Caco-2 (cell line): Measurements from ENCODE around the gene VWA7. TPM values are rescaled to one million over a fixed set of nuclear protein-coding genes. Genes with fewer than 3 reads are reported as not detected.
"Not testable (repeated sequence)": the region's sequence is repeated elsewhere in the genome, so short reads cannot be mapped to it uniquely, and the experiment has no call there.

Experiments used
- BruUV-seq: library from RNA; stranded (reverse); fragments of 400-500 nt; replicated peaks from 2 replicates; lab custom pipeline; 2021; lab: Mats Ljungman, UMichigan
- CTCF ChIA-PET: fragments of 300-600 bp; sonication (Branson Sonifier 250); formaldehyde crosslinking; loops from one replicate; lab custom pipeline; 2022; ENCODE audit warnings: antibody characterized with exemption; lab: Charles Lee
- POLR2A ChIA-PET: fragments of 300-600 bp; sonication (Branson Sonifier 250); formaldehyde crosslinking; loops from one replicate; lab custom pipeline; 2022; ENCODE audit warnings: antibody characterized with exemption; lab: Charles Lee
- DNase-seq, 2 experiments: peaks; one replicate each; pipeline versions ENCODE4 v3.0.0 to v3.0.0-alpha.2; 2020 to 2022
- H3K27me3 ChIP-seq: replicated peaks from 2 replicates; pipeline ENCODE4 v1.6.0; 2011; ENCODE audit warnings: low read length; ENCODE audit not compliant: control insufficient read depth, insufficient read depth
- H3K36me3 ChIP-seq: 2 replicates; pipeline ENCODE4 v1.5.1; 2011; ENCODE audit warnings: low read length; ENCODE audit not compliant: control insufficient read depth, insufficient read depth
- H3K4me1 ChIP-seq: fragments of 250-450 bp; sonication (Bioruptor Pico); 2 replicates; pipeline ENCODE4 v1.5.1; 2020; ENCODE audit warnings: mild to moderate bottlenecking
- H3K4me3 ChIP-seq: 2 replicates; pipeline ENCODE4 v1.5.1; 2011; ENCODE audit warnings: low read depth, mild to moderate bottlenecking, control low read depth, low read length
- H3K9me3 ChIP-seq: fragments of 250-450 bp; sonication (Bioruptor Pico); 2 replicates; pipeline ENCODE4 v1.5.1; 2020; ENCODE audit warnings: mild to moderate bottlenecking, moderate library complexity
- H3K27ac Mint-ChIP-seq: one replicate; pipeline ENCODE4 v1.8.0; 2022; ENCODE audit warnings: mixed read lengths; ENCODE audit not compliant: unreplicated experiment
- H3K27me3 Mint-ChIP-seq: one replicate; pipeline ENCODE4 v1.8.0; 2022; ENCODE audit warnings: mixed read lengths; ENCODE audit not compliant: insufficient read depth, unreplicated experiment
- H3K36me3 Mint-ChIP-seq: one replicate; pipeline ENCODE4 v1.8.0; 2022; ENCODE audit warnings: mild to moderate bottlenecking, mixed read lengths; ENCODE audit not compliant: insufficient read depth, unreplicated experiment
- H3K4me1 Mint-ChIP-seq: one replicate; pipeline ENCODE4 v1.8.0; 2022; ENCODE audit warnings: low read depth, mixed read lengths; ENCODE audit not compliant: unreplicated experiment
- H3K4me3 Mint-ChIP-seq: one replicate; pipeline ENCODE4 v1.8.0; 2022; ENCODE audit warnings: mild to moderate bottlenecking, moderate library complexity, mixed read lengths; ENCODE audit not compliant: unreplicated experiment
- H3K9me3 Mint-ChIP-seq: one replicate; pipeline ENCODE4 v1.8.0; 2022; ENCODE audit warnings: mixed read lengths; ENCODE audit not compliant: unreplicated experiment
- intact Hi-C: fragments of 100-400 bp; cut with micrococcal nuclease; formaldehyde crosslinking; loops from one replicate; pipeline ENCODE4 v1.10.0; 2022; ENCODE audit not compliant: unreplicated experiment
- total RNA-seq: library from RNA; stranded (reverse); gene quantifications from 2 replicates; pipeline ENCODE4 v1.2.3, GENCODE V29; 2022
- TF ChIP-seq, protein P1 (sequence below), 2 experiments: fragments of 200-600 bp in 1 of 2; IDR thresholded peaks; 1 replicate in 1 of 2; 2 replicates in 1 of 2; pipeline versions ENCODE4 v1.5.1 to v1.8.0; 2011 to 2022; ENCODE audit warnings: antibody characterized with exemption in 1 of 2, control low read depth in 1 of 2, inconsistent platforms in 1 of 2, low read depth in 1 of 2, low read length in 1 of 2, mild to moderate bottlenecking in 1 of 2, moderate library complexity in 1 of 2; ENCODE audit not compliant: insufficient read depth in 1 of 2, severe bottlenecking in 1 of 2, unreplicated experiment in 1 of 2

The VWA7 gene
- total RNA-seq, 1 experiment from 2014 or later, result 0.61 TPM

- H3K36me3 Mint-ChIP-seq, result peaks cover 39% of the 10 kb centered on the region
- H3K9me3 Mint-ChIP-seq, result no peaks in the 10 kb centered on the region
- H3K4me1 Mint-ChIP-seq, result peaks cover 10% of the 10 kb centered on the region
- intact Hi-C loops, result loop anchor here (5.0 kb wide), 1 partner anchor 158 kb away; the partner anchor contains the start of genes CSNK2B and LY6G5B
- no peaks in the 10 kb centered on the region for H3K27me3 ChIP-seq
- POLR2A ChIA-PET, result interaction anchor here (1.3 to 3.4 kb wide), 2 partner anchors 11 to 19 kb away, joined by 3 to 79 read pairs; partner anchors contain the start of genes HSPA1A, HSPA1L and LSM2
- no peak overlapping the region for H3K4me3 ChIP-seq
- H3K27me3 Mint-ChIP-seq, result no peaks in the 10 kb centered on the region
- TF ChIP-seq, protein P1, sequence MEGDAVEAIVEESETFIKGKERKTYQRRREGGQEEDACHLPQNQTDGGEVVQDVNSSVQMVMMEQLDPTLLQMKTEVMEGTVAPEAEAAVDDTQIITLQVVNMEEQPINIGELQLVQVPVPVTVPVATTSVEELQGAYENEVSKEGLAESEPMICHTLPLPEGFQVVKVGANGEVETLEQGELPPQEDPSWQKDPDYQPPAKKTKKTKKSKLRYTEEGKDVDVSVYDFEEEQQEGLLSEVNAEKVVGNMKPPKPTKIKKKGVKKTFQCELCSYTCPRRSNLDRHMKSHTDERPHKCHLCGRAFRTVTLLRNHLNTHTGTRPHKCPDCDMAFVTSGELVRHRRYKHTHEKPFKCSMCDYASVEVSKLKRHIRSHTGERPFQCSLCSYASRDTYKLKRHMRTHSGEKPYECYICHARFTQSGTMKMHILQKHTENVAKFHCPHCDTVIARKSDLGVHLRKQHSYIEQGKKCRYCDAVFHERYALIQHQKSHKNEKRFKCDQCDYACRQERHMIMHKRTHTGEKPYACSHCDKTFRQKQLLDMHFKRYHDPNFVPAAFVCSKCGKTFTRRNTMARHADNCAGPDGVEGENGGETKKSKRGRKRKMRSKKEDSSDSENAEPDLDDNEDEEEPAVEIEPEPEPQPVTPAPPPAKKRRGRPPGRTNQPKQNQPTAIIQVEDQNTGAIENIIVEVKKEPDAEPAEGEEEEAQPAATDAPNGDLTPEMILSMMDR (IDR thresholded peaks at IDR 0.05; ENCODE audit: insufficient read depth in 1 of 2, low read depth in 1 of 2, low read length in 1 of 2, severe bottlenecking in 1 of 2, unreplicated experiment in 1 of 2), result no peak
- no peaks in the 10 kb centered on the region for H3K36me3 ChIP-seq
- peak overlapping the region; percentile 96 for H3K4me3 Mint-ChIP-seq
- BruUV-seq, result no TSS peak
- H3K9me3 ChIP-seq, result no peaks in the 10 kb centered on the region
- DNase-seq, result no peak
- H3K4me1 ChIP-seq, result peaks cover 39% of the 10 kb centered on the region
- peak overlapping the region; percentile 92 for H3K27ac Mint-ChIP-seq
- CTCF ChIA-PET, result interaction anchor here (0.8 kb wide), 1 partner anchor 11 kb away, joined by 3 read pairs; no protein-coding TSS in a partner anchor
Measured at GRCh38 chr6:31825553-31825952, 48.4 kb upstream of the VWA7 start.

- H3K4me1 ChIP-seq, result peaks cover 52% of the 10 kb centered on the region
- BruUV-seq, DNase-seq, H3K4me3 ChIP-seq, H3K27me3 ChIP-seq, intact Hi-C loops, H3K9me3 ChIP-seq, POLR2A ChIA-PET, H3K9me3 Mint-ChIP-seq, H3K36me3 ChIP-seq, H3K27me3 Mint-ChIP-seq: not testable (repeated sequence)
- peak overlapping the region; percentile 42 for H3K4me3 Mint-ChIP-seq
- H3K36me3 Mint-ChIP-seq, result peaks cover 36% of the 10 kb centered on the region
- peak overlapping the region; percentile 53 for H3K27ac Mint-ChIP-seq
- H3K4me1 Mint-ChIP-seq, result peaks cover 10% of the 10 kb centered on the region
- CTCF ChIA-PET, result interaction anchor here (0.6 kb wide), 1 partner anchor 15 kb away, joined by 4 read pairs; no protein-coding TSS in a partner anchor
Measured at GRCh38 chr6:31823592-31824196, 46.6 kb upstream of the VWA7 start.

- peaks cover 17% of the 10 kb centered on the region for H3K4me1 Mint-ChIP-seq
- Histone ChIP-seq H3K36me3 (no peaks in the 10 kb centered on the region), H3K9me3 (no peaks in the 10 kb centered on the region), H3K4me3 (peak overlapping the region; percentile 45), H3K27me3 (no peaks in the 10 kb centered on the region), H3K4me1 (peaks cover 63% of the 10 kb centered on the region)
- TSS peak; percentile 56 for BruUV-seq
- POLR2A ChIA-PET, result interaction anchor here (0.6 to 1.7 kb wide), 6 partner anchors 8 to 93 kb away, joined by 3 to 11 read pairs (median 4); partner anchors contain the start of genes DDAH2, LSM2 and NEU1
- peak; percentile 79 to 89 for DNase-seq
- peak overlapping the region; percentile 96 for H3K4me3 Mint-ChIP-seq
- H3K27me3 Mint-ChIP-seq, result no peaks in the 10 kb centered on the region
- peaks cover 41% of the 10 kb centered on the region for H3K36me3 Mint-ChIP-seq
- TF ChIP-seq, protein P1 (IDR thresholded peaks at IDR 0.05; ENCODE audit: insufficient read depth in 1 of 2, low read depth in 1 of 2, low read length in 1 of 2, severe bottlenecking in 1 of 2, unreplicated experiment in 1 of 2), result no peak
- H3K9me3 Mint-ChIP-seq, result no peaks in the 10 kb centered on the region
- intact Hi-C loops, result loop anchor here (1.0 kb wide), 1 partner anchor 16 kb away; the partner anchor contains the start of gene LSM2
- H3K27ac Mint-ChIP-seq, result peak overlapping the region; percentile 98
- CTCF ChIA-PET, result interaction anchor here (0.7 to 1.4 kb wide), 4 partner anchors 15 to 130 kb away, joined by 3 to 5 read pairs (median 4); partner anchors contain the start of genes LSM2 and NEU1
Measured at GRCh38 chr6:31822036-31822821, 45.1 kb upstream of the VWA7 start.
